Kasumi-1 (cell line): ENCODE data around the gene ADNP2.

Experiments used
- DNase-seq, 2 experiments: peaks; one replicate each; lab custom pipeline; 2025; lab: John Stamatoyannopoulos, UW

The ADNP2 gene

DNA sequence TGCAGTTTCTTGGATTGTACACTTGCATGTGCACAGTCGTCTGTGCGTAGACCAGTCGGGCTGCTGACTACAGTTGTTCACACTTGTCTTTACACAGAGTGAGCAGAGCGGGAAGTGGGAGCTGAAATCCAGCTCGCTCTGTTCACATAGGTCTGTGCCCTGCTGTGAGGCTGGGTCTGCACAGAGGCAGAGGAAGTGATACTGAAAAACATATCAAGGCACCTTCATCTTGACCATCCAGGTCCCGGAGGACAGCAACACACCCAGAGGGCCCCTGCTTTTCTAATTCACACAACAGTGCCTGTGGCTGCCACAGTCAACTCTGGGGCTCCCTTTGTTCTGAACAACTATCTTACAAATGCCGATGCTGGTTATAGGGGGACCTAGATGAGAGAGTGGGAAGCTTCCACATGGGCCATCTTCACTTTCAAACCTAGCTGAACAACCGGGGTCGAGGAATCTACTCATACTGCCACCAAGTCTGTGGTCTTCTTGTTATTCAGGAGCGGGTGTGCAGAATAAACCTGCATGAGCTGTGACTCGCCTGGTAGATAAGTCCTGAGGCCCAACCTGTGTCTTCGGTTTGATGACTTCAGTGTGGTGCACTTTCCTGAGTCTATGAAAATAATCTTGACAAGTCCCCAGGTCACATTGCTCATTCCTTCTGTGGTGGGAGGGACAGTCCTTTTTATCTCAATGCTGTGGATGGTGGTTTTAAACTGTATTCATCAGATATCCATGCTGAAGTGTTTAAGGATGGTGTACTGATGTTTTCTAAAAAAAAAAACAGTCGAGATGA is 3.5 kb upstream of the ADNP2 start:
- no peak for DNase-seq

DNA sequence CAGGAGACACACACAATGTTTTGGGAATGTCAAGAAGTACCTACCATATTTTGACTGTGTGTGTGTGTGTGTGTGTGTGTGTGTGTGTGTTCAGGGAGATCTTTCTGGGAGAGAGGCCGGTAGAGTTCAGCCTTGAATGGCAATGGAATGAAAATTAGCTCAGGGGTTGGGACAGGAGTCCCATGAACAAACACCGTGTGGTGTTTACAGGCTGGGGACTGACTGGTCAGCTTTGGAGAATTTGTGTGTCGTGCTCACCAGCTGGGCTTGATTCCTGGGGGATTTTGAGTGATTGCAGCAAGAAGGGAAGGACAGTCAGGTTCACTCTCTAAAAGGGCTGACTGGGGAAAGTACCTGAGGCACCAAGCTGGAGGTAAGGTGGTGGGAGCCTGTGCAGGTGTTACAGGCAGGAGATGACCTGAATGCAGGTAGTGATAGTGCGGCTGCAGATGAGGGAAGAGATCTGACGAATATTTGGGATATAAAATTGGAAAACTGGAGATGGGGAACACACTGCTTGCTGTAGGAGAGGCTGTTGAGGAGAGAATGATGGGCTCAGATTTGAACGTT is 2.5 kb upstream of the ADNP2 start:
- no peak for DNase-seq

DNA sequence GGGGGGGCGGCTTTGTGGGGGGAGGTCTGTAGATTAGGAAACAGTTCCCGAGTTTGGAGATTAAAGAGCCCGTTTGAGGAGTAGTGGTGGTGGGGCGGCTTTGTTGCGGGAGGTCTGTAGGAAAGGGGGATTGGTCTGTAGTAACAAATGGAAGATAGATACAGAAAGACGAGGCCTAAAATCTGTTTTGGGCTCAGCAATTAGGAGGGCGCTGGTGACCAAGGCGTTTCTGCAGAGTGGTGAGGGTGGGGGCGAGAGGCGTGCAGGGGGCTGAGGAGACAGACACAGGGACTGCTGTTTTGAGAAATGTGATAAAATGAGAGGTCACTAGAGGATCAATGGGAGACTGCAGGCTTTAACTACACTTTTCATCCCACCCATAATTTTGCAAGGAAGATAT is 1.6 kb upstream of the ADNP2 start:
- peak in 1 of 2 experiments; percentile 14 for DNase-seq

GRCh38 chr18:80108121-80108536 is 933 bp upstream of the ADNP2 start:
- DNase-seq = no peak

DNA sequence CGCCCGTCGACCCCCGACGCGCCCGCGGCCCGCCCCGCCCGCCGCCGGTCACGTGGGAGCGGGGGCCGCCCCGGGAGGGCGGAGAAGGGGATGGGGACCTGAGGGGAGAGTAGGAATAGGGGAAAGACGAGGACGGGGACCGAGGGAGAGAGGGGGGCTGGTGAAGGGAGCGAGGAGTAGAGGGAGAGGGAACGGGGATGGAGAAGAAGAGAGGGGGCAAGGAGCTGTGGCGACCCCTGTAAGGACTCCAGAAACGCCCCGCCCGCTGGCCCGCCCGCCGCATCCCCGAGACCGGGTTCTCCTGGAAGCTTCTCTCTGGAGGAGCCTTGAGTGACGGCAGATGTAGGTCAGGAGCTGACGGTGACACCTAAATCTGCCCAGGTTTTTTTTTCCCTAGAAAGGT is 615 bp downstream of the ADNP2 start:
- DNase-seq = peak; percentile 30 to 35

- DNase-seq = peak in 1 of 2 experiments; percentile 4
Measured at GRCh38 chr18:80112624-80113248, 3.7 kb downstream of the ADNP2 start.

GRCh38 chr18:80115035-80115434 is 6.0 kb downstream of the ADNP2 start:
- no peak for DNase-seq

- DNase-seq = no peak
Measured at GRCh38 chr18:80119111-80119510, 10.0 kb downstream of the ADNP2 start.

- DNase-seq = no peak
Measured at GRCh38 chr18:80120932-80121331, 11.9 kb downstream of the ADNP2 start.

- no peak for DNase-seq
Measured at GRCh38 chr18:80124131-80124530, 15.1 kb downstream of the ADNP2 start.

DNA sequence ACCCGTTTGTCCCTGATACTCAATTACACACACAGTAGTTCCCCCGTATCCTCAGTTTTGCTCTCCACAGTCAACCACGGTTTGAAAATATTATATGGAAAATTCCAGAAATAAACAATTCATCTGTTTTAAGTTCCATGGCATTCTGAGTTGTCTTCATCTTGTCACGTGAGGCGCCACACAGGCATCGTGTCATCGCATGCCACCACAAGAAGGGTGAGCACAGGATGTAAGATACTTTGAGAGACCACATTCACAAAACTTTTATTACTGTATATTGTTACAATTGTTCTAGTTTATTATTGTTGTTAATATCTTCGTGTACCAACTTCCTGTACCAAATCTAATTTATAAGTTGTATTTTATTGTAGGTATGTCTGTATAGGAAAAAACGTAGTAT is 17.7 kb downstream of the ADNP2 start:
- no peak for DNase-seq

DNA sequence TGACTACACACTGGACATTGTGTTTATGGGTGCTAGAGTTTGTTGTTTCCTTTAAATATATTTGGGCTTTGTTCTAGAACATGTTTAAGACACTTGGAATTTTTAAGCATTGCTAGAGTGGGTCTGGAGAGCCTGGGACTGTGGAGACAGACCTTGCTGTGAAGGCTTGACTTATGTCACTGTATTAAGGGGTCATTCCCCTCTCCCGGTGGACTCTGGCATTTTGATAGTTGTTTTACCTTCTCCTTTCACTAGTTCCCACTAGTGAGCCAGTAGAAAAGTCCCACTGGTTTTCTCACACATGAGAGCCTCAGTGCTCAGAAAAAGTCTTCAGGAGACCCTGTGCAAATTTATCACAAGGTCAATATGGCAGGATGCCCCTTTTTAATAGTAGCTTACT is 18.6 kb downstream of the ADNP2 start:
- no peak for DNase-seq

- DNase-seq = no peak
Measured at GRCh38 chr18:80129672-80130367, 20.8 kb downstream of the ADNP2 start.

DNA sequence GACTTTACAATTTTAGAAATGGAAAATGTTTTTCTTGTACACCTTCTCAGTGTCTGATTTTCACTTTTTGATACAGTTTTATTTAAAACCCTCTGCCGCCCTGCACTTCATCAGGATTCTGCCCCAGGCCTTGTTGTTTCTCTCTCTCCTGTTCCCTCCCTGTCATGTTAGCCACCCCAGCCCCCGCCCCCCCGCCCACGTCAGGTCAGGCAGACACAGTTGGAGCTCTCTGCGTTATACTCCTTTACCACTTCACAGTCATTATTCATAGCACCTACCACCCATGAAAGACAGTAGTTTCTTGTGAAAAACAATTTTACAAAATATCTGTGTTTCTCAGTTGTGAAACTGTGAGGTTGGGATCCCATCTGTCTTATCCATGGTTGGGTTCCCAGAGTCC is 21.5 kb downstream of the ADNP2 start:
- no peak for DNase-seq

DNA sequence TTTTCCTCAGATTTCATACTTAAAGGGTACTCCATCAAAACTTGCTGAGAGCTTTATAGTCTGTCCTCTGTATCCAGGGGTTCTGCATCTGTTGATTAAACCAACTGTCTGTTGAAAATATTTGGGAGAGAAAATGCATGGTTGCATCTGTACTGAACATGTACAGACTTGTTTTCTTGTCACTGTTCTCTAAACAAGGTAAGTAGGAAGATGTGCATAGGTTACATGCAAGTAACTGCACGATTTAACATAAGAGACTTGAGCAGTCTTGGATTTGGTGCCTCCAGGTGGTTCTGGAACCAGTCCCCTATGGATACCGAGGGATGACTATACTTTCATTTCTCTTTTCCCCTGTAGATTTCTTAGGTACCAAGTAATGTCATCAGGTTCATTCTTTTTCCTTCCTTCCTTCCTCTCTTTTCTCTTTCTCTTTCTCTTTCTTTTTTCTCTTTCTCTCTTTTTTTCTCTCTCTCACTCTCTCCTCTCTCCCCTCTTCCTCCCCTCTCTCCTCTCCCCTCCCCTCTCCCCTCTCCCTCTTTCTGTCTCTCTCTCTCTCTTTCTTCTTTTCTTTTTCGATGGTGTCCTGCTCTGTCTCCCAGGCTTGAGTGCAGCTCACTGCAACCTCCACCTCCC is 23.2 kb downstream of the ADNP2 start:
- DNase-seq = no peak

DNA sequence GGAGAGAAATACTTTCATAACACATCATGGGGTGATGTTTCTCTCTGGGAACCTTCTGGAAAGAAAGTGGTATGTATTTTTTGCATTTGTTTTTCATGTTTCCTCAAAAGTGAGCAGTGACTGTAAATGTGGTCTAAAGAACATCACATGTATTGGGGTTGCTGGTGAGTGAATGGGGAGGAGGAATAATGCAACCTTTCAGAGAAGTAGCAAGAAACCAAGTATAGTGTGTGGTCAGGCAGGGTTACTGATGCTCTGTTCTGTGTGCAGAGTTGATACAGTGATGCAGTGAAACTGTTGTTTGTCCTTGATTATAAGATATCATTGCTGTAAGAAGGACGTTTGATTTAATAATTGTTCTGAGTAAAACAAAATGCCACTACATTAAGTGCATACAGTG is 24.1 kb downstream of the ADNP2 start:
- DNase-seq = no peak

GRCh38 chr18:80135136-80135535 is 26.1 kb downstream of the ADNP2 start:
- DNase-seq = no peak

- DNase-seq = no peak
Measured at GRCh38 chr18:80136679-80137078, 27.6 kb downstream of the ADNP2 start.

- DNase-seq = no peak
Measured at GRCh38 chr18:80137137-80137536, 28.1 kb downstream of the ADNP2 start.

GRCh38 chr18:80137976-80138375 is 28.9 kb downstream of the ADNP2 start:
- DNase-seq = no peak

DNA sequence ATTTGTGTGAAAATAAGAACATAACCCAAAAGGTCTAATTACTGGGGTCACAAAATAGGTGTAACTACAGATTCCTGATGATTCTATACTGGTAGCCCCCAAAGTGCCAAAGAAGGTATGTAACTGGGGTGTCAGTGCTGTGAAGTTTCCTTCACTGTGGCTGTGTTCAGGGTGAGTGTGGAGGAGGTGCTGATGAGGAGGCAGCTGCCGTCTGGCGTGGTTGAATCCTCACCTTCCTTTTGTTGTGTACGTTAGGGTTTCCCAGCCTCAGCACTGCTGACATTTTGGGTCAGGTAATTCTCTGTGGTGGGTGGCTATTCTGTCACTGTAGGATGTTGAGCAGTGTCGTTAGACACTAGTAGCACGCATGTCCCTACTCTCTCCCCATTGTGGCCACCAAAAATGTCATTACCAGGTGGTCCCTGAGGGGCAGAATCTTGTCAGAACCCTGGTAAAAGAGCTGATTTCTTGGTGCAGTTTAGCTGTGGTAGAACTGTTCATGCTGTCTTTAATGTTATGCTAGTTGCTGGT is 31.5 kb downstream of the ADNP2 start:
- no peak for DNase-seq

GRCh38 chr18:80143881-80144280 is 34.8 kb downstream of the ADNP2 start:
- no peak for DNase-seq
